Stimulated activated CD4-positive, alpha-beta T cell treated with anti-CD3 and anti-CD28 coated beads, Interleukin-2, amount 100 ng/mL, for 24 hours (primary cell): ENCODE data around the gene CFL1.

Source experiments
- DNase-seq, 2 donors: peaks; one replicate each; pipeline ENCODE4 v3.0.0-alpha.2; 2020

Gene CFL1

GRCh38 chr11:65829459-65829858 lies 28.5 kb downstream of the CFL1 start:
- DNase-seq: no peak

GRCh38 chr11:65826984-65827735 lies 30.8 kb downstream of the CFL1 start:
- DNase-seq: no peak

GRCh38 chr11:65822776-65823528 lies 35.0 kb downstream of the CFL1 start:
- DNase-seq: no peak

GRCh38 chr11:65821107-65821506 lies 36.9 kb downstream of the CFL1 start:
- no peak for DNase-seq

- DNase-seq: peak; percentile 98 to 99
Observed at GRCh38 chr11:65817835-65818680, 39.9 kb downstream of the CFL1 start.

- DNase-seq: no peak
Observed at GRCh38 chr11:65817312-65817834, 40.6 kb downstream of the CFL1 start.

- DNase-seq: no peak
Observed at GRCh38 chr11:65816696-65817095, 41.3 kb downstream of the CFL1 start.

GRCh38 chr11:65814986-65815565 lies 42.9 kb downstream of the CFL1 start:
- DNase-seq: no peak

GRCh38 chr11:65814131-65814985 lies 43.6 kb downstream of the CFL1 start:
- no peak for DNase-seq

- DNase-seq: no peak
Observed at GRCh38 chr11:65811764-65812475, 46.1 kb downstream of the CFL1 start.

GRCh38 chr11:65810046-65810868 lies 47.7 kb downstream of the CFL1 start:
- no peak for DNase-seq

- no peak for DNase-seq
Observed at GRCh38 chr11:65809496-65809895, 48.5 kb downstream of the CFL1 start.

GRCh38 chr11:65808744-65809341 lies 49.1 kb downstream of the CFL1 start:
- no peak for DNase-seq

- no peak for DNase-seq
Observed at GRCh38 chr11:65806979-65807378, 51.0 kb downstream of the CFL1 start.
